ENCODE data around the gene PYCARD. TPM values are rescaled to one million over a fixed set of nuclear protein-coding genes. Genes with fewer than 3 reads are reported as not detected.
"Not testable (repeated sequence)": the region's sequence is repeated elsewhere in the genome, so short reads cannot be mapped to it uniquely, and the experiment has no call there.

The PYCARD gene
- polyA plus RNA-seq, 1 donor from 2014 or later = 130 TPM

DNA sequence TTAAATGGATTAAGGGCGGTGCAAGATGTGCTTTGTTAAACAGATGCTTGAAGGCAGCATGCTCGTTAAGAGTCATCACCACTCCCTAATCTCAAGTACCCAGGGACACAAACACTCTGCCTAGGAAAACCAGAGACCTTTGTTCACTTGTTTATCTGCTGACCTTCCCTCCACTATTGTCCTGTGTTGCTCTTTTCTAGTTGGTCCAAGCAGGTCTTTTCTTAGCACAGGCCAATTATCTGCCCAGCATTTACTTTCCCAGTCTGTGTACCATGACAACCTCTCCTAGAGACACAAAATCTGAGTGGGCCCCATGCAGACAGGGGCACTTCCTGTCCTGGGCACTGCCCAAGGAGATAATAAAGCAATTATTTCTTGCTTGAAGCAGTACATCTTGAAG, 32.5 kb downstream of the PYCARD start:
- H3K36me3 Mint-ChIP-seq, H3K27ac Mint-ChIP-seq, H3K4me1 Mint-ChIP-seq: not testable (repeated sequence)

DNA sequence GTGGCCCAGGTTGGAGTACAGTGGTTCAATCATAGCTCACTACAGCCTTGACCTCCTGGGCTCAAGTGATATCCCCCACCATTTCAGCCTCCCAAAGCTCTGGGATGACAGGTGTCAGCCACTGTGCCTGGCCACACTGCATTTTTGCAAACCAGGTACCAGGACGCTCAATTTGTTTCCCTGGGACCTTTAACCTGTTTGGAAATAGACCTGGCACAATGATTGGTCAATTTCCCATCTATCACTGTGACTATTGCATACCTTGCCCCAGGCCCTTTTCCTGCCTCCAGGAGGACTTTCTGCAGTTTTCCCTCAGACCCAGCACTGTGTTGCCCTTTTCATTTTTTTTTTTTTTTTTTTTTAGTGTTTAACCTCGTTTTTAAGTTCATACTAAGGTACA, 33.7 kb downstream of the PYCARD start:
- Mint-ChIP-seq H3K4me3 (no peak overlapping the region), H3K36me3 (no peaks in the 10 kb centered on the region), H3K27ac (no peak overlapping the region), H3K9me3 (no peaks in the 10 kb centered on the region), H3K4me1 (peaks cover 0 to 3% (median 0%) of the 10 kb centered on the region in 3 donors), H3K27me3 (no peaks in the 10 kb centered on the region)

More for the DNA sequence above, 32.5 kb downstream of the PYCARD start:
- H3K4me3 Mint-ChIP-seq, H3K9me3 Mint-ChIP-seq, H3K27me3 Mint-ChIP-seq: not testable (repeated sequence)

DNA sequence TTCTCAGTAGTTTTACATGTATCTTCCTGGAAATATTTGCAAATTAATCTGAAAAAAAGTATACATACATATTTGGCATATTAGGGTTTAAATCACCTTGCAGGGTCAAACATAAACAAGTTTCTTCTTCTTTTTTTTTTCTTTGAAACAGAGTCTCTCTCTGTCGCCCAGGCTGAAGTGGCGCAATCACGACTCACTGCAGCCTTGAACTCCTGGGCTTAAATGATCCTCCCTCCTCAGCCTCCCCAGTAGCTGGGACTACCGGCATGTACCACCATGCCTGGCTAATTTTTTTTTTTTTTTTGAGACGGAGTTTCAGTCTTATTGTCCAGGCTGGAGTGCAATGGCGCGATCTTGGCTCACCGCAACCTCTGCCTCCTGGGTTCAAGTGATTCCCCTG, 35.2 kb downstream of the PYCARD start:
- H3K9me3 Mint-ChIP-seq = no peaks in the 10 kb centered on the region
- no peaks in the 10 kb centered on the region for H3K27me3 Mint-ChIP-seq
- no peaks in the 10 kb centered on the region for H3K36me3 Mint-ChIP-seq
- no peak overlapping the region for H3K4me3 Mint-ChIP-seq
- H3K4me1 Mint-ChIP-seq = peaks cover 0 to 3% (median 0%) of the 10 kb centered on the region in 3 donors
- no peak overlapping the region for H3K27ac Mint-ChIP-seq

DNA sequence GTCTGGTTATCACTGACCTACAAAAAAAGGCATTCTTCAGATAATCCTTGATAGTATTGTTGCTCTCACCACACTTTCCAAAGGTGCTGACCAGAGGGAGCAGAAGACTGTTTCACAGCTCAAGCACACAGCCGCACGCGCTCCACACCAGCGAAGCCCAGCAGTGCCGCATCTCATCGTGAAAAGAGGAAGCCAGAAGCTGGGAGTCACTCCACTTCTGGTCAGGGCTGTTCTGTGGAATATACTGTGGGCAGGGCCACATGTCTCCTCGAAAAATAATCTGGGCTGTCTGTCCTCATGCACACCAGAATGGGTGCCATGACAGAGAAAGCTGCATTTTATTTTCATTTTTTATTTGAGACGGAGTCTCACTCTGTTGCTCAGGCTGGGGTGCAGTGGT, 45.4 kb downstream of the PYCARD start:
- no peak overlapping the region for H3K27ac Mint-ChIP-seq
- no peaks in the 10 kb centered on the region for H3K9me3 Mint-ChIP-seq
- H3K4me1 Mint-ChIP-seq = peaks cover 0 to 8% (median 5%) of the 10 kb centered on the region in 3 donors
- peak overlapping the region in 2 of 4 donors; percentile 6 to 50 for H3K4me3 Mint-ChIP-seq
- no peaks in the 10 kb centered on the region for H3K36me3 Mint-ChIP-seq
- peaks cover 3% of the 10 kb centered on the region for H3K27me3 Mint-ChIP-seq

Other genes with a start within 250 kb of the PYCARD start
- gene SETD1A, start 245.0 kb downstream of the PYCARD start, polyA plus RNA-seq = 3.0 TPM
- not detected for gene HSD3B7, start 217.6 kb downstream of the PYCARD start, polyA plus RNA-seq
- 0.18 TPM for gene STX1B, start 192.1 kb downstream of the PYCARD start, polyA plus RNA-seq
- gene STX4, start 169.2 kb downstream of the PYCARD start, polyA plus RNA-seq = 30.3 TPM
- gene ZNF668, start 128.5 kb downstream of the PYCARD start, polyA plus RNA-seq = 10.6 TPM
- 9.3 TPM for gene ZNF646, start 128.3 kb downstream of the PYCARD start, polyA plus RNA-seq
- 0.83 TPM for gene PRSS53, start 113.8 kb downstream of the PYCARD start, polyA plus RNA-seq
- gene VKORC1, start 108.0 kb downstream of the PYCARD start, polyA plus RNA-seq = 90.7 TPM
- gene BCKDK, start 94.4 kb downstream of the PYCARD start, polyA plus RNA-seq = 38.2 TPM
- gene KAT8, start 85.1 kb downstream of the PYCARD start, polyA plus RNA-seq = 69.5 TPM
- not detected for gene PRSS8, start 67.0 kb downstream of the PYCARD start, polyA plus RNA-seq
- gene PRSS36, start 52.7 kb downstream of the PYCARD start, polyA plus RNA-seq = 1.4 TPM
- 167 TPM for gene FUS, start 22.6 kb downstream of the PYCARD start, polyA plus RNA-seq
- not detected for gene TRIM72, start 11.4 kb upstream of the PYCARD start, polyA plus RNA-seq
- not detected for gene PYDC1, start 14.4 kb upstream of the PYCARD start, polyA plus RNA-seq
- 23.2 TPM for gene ITGAM, start 57.2 kb upstream of the PYCARD start, polyA plus RNA-seq
- 6.2 TPM for gene ITGAX, start 152.4 kb upstream of the PYCARD start, polyA plus RNA-seq
- not detected for gene ITGAD, start 190.6 kb upstream of the PYCARD start, polyA plus RNA-seq
- gene COX6A2, start 225.6 kb upstream of the PYCARD start, polyA plus RNA-seq = not detected
- not detected for gene ZNF843, start 240.0 kb upstream of the PYCARD start, polyA plus RNA-seq

Data from IgD-negative memory B cell (primary cell).